Measurements from ENCODE around the gene HDAC4.

- TF ChIP-seq ZNF75A (CRISPR knock-in tag; IDR thresholded peaks at IDR 0.05), result no peak
- TF ChIP-seq EZH2 (IDR thresholded peaks at IDR 0.05; ENCODE audit: borderline replicate concordance, low read depth, low read length), result no peak
- TF ChIP-seq, protein P1, sequence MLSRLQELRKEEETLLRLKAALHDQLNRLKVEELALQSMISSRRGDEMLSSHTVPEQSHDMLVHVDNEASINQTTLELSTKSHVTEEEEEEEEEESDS (CRISPR knock-in tag; IDR thresholded peaks at IDR 0.05), result no peak
- TF ChIP-seq KHSRP (IDR thresholded peaks at IDR 0.05), result no peak
- no peak for TF ChIP-seq KDM5B (IDR thresholded peaks at IDR 0.05; ENCODE audit: insufficient replicate concordance, low read depth, low read length)
- TF ChIP-seq CTCF (IDR thresholded peaks at IDR 0.05 in 2 of 3, conservative IDR thresholded peaks at IDR 0.05 in 1 of 3; ENCODE audit: insufficient read depth in 2 of 3, low read depth in 1 of 3, low read length in 3 of 3), result no peak
- TF ChIP-seq CXXC5 (CRISPR knock-in tag; IDR thresholded peaks at IDR 0.05), result no peak
- TF ChIP-seq, protein P2, sequence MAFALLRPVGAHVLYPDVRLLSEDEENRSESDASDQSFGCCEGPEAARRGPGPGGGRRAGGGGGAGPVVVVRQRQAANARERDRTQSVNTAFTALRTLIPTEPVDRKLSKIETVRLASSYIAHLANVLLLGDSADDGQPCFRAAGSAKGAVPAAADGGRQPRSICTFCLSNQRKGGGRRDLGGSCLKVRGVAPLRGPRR (CRISPR knock-in tag; IDR thresholded peaks at IDR 0.05), result no peak
- no peak for TF ChIP-seq NR3C1 (CRISPR knock-in tag; IDR thresholded peaks at IDR 0.05)
- TF ChIP-seq ETV5 (CRISPR knock-in tag; IDR thresholded peaks at IDR 0.05; ENCODE audit: low read depth), result no peak
- no peak for TF ChIP-seq RAD21 (CRISPR knock-in tag; conservative IDR thresholded peaks at IDR 0.05 in 1 of 2, IDR thresholded peaks at IDR 0.05 in 1 of 2)
Measured at GRCh38 chr2:239445771-239446524, 45.1 kb upstream of the HDAC4 start.
